Upper lobe of left lung (tissue), 4 donors: Measurements from ENCODE around the gene ULK4.
A peak's percentile ranks its signal among the peaks of the same experiment; 100 is the strongest.

Experiments used
- POLR2A ChIP-seq, 4 donors: fragments of 450-650 bp; IDR thresholded peaks; one replicate each; pipeline ENCODE4 v1.5.1; 2016 to 2017; ENCODE audit warnings: antibody characterized with exemption in 4 of 4, mild to moderate bottlenecking in 2 of 4
- POLR2AphosphoS5 ChIP-seq, 2 donors: sonication (generic); formaldehyde crosslinking; IDR thresholded peaks; one replicate each; pipeline ENCODE4 v1.5.1; 2017; ENCODE audit warnings: antibody characterized with exemption in 2 of 2
- TF ChIP-seq, protein P1 (sequence below), 6 experiments: fragments of 450-650 bp in 4 of 6; fragments of 200-600 bp in 2 of 6; sonication (generic) in 2 of 6; IDR thresholded peaks; one replicate each; pipeline ENCODE4 v1.5.1; 2016 to 2019; ENCODE audit warnings: antibody characterized with exemption in 6 of 6

DNA sequence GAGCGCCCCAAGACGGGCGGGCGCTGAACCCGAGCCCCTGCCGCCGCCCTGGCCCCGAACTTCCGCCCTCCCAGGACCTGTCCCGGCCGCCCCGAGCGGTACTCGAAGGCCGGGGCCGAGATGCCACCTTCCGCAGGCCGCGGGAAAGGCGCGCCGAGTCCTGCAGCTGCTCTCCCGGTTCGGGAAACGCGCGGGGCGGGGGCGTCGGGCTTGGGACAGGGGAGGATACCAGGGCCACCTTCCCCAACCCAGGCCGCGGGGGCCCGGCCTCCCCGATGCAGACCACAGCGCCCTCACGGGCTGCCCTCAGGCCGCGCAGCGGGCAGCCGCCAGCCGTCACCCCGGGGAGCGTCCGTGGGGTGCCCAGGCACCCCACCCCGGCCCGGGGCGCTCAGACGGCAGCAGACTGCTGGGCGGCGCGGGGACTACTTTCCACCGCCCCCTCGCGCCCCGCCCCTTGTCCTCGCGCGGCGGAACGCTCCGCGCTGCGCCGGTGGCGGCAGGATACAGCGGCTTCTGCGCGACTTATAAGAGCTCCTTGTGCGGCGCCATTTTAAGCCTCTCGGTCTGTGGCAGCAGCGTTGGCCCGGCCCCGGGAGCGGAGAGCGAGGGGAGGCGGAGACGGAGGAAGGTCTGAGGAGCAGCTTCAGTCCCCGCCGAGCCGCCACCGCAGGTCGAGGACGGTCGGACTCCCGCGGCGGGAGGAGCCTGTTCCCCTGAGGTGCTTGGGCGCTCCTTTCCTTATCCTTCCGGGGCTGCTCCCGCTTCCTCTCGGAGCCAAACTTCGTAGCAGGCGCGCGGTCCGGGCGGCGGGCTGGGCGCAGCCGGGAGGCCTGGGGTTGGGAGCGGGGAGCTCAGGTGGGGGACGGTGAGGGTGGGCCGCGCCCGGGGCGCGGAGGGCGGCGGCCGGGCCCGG, 762.7 kb downstream of the ULK4 start, which contains the start of gene CTNNB1:
- TF ChIP-seq POLR2A (IDR thresholded peaks at IDR 0.05) (peak; percentile 97 to 100 (median 98)), POLR2AphosphoS5 (IDR thresholded peaks at IDR 0.05) (peak; percentile 99)
- TF ChIP-seq, protein P1, sequence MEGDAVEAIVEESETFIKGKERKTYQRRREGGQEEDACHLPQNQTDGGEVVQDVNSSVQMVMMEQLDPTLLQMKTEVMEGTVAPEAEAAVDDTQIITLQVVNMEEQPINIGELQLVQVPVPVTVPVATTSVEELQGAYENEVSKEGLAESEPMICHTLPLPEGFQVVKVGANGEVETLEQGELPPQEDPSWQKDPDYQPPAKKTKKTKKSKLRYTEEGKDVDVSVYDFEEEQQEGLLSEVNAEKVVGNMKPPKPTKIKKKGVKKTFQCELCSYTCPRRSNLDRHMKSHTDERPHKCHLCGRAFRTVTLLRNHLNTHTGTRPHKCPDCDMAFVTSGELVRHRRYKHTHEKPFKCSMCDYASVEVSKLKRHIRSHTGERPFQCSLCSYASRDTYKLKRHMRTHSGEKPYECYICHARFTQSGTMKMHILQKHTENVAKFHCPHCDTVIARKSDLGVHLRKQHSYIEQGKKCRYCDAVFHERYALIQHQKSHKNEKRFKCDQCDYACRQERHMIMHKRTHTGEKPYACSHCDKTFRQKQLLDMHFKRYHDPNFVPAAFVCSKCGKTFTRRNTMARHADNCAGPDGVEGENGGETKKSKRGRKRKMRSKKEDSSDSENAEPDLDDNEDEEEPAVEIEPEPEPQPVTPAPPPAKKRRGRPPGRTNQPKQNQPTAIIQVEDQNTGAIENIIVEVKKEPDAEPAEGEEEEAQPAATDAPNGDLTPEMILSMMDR (IDR thresholded peaks at IDR 0.05): peak in 5 of 6 experiments; percentile 13 to 63 (median 43)
